RWPE2 (cell line): Measurements from ENCODE around the gene SPINT1.

ENCODE experiments used
- ATAC-seq: fragments of 200-7000 bp; cut with Tn5 transposase; 3 replicates; pipeline ENCODE4 v1.9.1; 2021; ENCODE audit warnings: low read depth
- DNase-seq: peaks from one replicate; pipeline ENCODE4 v3.0.0-alpha.2; 2020; ENCODE audit warnings: low spot score
- H3K27ac ChIP-seq: fragments of 450-650 bp; 2 replicates; pipeline ENCODE4 v1.5.1; 2017; ENCODE audit warnings: mild to moderate bottlenecking; ENCODE audit not compliant: poor library complexity, severe bottlenecking
- H3K27me3 ChIP-seq: fragments of 250-450 bp; sonication (Bioruptor Pico); 2 replicates; pipeline ENCODE4 v1.5.1; 2021; ENCODE audit warnings: mild to moderate bottlenecking, moderate library complexity; ENCODE audit not compliant: insufficient read depth, poor library complexity, severe bottlenecking
- H3K36me3 ChIP-seq: fragments of 250-450 bp; sonication (Bioruptor Pico); 2 replicates; pipeline ENCODE4 v1.5.1; 2020; ENCODE audit warnings: low read depth, mild to moderate bottlenecking, moderate library complexity
- H3K4me1 ChIP-seq: fragments of 250-450 bp; sonication (Bioruptor Pico); 2 replicates; pipeline ENCODE4 v1.5.1; 2021; ENCODE audit warnings: mild to moderate bottlenecking, moderate library complexity; ENCODE audit not compliant: insufficient read depth, poor library complexity, severe bottlenecking
- H3K4me3 ChIP-seq: fragments of 250-450 bp; sonication (Bioruptor Pico); 2 replicates; pipeline ENCODE4 v1.5.1; 2021; ENCODE audit warnings: mild to moderate bottlenecking, moderate library complexity; ENCODE audit not compliant: severe bottlenecking
- H3K9me3 ChIP-seq: fragments of 250-450 bp; sonication (Bioruptor Pico); 2 replicates; pipeline ENCODE4 v1.5.1; 2021; ENCODE audit warnings: mild to moderate bottlenecking, moderate library complexity; ENCODE audit not compliant: severe bottlenecking
- TF ChIP-seq, protein P1 (sequence below): fragments of 450-650 bp; IDR thresholded peaks from one replicate; pipeline ENCODE4 v1.5.1; 2017; ENCODE audit warnings: mild to moderate bottlenecking, moderate library complexity; ENCODE audit not compliant: poor library complexity, severe bottlenecking

The SPINT1 gene

DNA sequence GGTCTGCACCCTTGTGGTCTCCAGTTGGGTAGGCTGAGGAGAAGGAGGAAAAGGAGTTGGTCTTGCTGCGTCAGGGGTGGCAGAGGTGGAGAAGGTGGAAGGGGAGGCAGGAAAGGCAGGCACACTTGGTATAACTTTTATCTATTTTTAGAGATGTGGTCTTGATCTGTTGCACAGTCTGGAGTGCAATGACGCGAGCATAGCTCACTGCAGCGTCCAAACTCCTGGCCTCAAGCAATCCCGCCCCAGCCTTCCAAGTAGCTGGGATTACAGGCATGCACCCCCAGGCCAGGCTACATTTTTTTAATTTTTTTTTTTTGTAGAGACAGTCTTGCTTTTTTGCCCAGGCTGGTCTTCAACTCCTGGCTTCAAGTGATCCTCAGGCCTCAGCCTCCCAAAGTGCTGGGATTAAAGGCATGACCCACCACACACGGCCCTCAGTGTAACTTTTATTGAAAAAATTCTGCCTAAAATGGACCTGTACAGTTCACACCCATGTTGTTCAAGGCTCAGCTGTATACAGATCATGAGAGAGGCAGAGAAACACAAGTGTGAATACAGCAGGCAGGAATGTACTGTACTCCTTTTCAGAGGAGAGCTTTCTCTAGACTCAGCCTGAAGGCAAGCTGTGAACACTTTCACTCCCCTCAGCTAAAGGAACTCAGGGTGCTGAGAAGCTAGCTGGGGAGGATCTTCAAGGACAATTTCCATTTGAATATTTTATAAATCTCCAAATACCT is 32.3 kb downstream of the SPINT1 start:
- Histone ChIP-seq H3K36me3 (no peaks in the 10 kb centered on the region), H3K4me1 (peaks cover 47% of the 10 kb centered on the region), H3K27ac (peak overlapping the region; percentile 59), H3K4me3 (no peak overlapping the region), H3K27me3 (no peaks in the 10 kb centered on the region), H3K9me3 (no peaks in the 10 kb centered on the region)
- DNase-seq (peak; percentile 78), ATAC-seq (peak; percentile 36)
- TF ChIP-seq, protein P1, sequence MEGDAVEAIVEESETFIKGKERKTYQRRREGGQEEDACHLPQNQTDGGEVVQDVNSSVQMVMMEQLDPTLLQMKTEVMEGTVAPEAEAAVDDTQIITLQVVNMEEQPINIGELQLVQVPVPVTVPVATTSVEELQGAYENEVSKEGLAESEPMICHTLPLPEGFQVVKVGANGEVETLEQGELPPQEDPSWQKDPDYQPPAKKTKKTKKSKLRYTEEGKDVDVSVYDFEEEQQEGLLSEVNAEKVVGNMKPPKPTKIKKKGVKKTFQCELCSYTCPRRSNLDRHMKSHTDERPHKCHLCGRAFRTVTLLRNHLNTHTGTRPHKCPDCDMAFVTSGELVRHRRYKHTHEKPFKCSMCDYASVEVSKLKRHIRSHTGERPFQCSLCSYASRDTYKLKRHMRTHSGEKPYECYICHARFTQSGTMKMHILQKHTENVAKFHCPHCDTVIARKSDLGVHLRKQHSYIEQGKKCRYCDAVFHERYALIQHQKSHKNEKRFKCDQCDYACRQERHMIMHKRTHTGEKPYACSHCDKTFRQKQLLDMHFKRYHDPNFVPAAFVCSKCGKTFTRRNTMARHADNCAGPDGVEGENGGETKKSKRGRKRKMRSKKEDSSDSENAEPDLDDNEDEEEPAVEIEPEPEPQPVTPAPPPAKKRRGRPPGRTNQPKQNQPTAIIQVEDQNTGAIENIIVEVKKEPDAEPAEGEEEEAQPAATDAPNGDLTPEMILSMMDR: no peak

DNA sequence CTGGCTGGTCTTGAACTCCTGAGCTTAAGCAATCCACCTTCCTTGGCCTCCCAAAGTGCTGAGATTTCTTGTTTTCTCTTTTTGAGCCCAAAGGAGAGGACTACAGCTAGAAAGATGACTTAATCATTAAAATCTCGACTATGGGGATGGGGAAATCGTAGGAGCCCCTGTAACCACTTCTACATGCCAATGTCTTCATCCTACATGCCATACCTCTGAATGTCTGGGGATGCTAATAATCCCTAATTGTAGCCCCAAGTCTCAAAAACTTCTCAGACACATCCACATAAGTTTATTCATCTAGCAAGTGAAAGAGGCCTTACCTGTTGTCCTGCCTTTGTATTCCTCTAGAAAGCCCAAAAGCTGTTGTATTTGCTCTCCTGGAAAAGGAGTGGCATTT is 33.8 kb downstream of the SPINT1 start:
- Histone ChIP-seq H3K36me3 (no peaks in the 10 kb centered on the region), H3K4me1 (peaks cover 32% of the 10 kb centered on the region), H3K9me3 (peaks cover under 1% of the 10 kb centered on the region), H3K4me3 (no peak overlapping the region), H3K27ac (no peak overlapping the region), H3K27me3 (no peaks in the 10 kb centered on the region)
- DNase-seq: no peak
- TF ChIP-seq, protein P1: no peak
- no peak for ATAC-seq

DNA sequence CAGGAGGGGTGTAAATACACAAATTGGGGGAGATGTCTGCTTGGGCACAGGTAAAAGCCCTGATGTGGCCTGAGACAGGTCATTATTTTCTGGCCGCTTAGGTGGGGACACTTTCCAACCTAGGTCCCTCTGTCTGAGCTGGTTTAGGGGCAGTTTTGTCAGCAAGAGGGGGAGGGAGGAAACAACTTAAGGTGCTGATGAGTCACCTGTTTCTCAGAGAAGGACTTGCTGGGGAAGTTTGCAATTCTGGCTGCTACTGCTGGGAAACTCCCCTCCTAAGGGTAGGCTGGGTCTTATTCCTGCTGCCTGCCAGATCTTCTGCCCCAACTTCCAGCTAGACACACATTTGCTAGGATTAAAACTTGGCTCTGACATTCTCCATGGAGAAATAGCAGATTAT is 34.9 kb downstream of the SPINT1 start:
- peaks cover 26% of the 10 kb centered on the region for H3K4me1 ChIP-seq
- peak overlapping the region; percentile 11 for H3K27ac ChIP-seq
- TF ChIP-seq, protein P1: no peak
- H3K9me3 ChIP-seq: peaks cover 3% of the 10 kb centered on the region
- H3K27me3 ChIP-seq: no peaks in the 10 kb centered on the region
- H3K4me3 ChIP-seq: no peak overlapping the region
- ATAC-seq (peak; percentile 77), DNase-seq (peak; percentile 83)
- no peaks in the 10 kb centered on the region for H3K36me3 ChIP-seq

DNA sequence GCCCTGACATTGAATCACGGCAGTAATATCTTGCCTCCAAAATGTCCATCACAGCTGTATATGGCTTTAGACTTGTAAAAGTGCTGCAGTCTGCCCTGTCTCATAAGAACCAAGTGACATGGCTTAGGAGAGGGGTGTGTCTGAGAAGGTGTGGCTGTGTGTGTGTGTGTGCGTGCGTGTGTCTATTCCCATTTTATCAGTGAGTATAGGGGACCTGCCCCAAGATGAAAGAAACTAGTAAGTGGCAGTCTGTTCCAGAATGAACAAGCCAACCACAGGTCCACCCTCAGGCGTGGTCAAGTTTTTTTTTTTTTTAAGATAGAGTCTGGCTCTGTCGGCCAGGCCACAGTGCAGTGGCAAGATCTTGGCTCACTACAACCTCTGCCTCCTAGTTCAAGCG is 35.8 kb downstream of the SPINT1 start:
- no peak overlapping the region for H3K27ac ChIP-seq
- H3K4me1 ChIP-seq: peaks cover 26% of the 10 kb centered on the region
- DNase-seq (no peak), ATAC-seq (no peak)
- peaks cover 3% of the 10 kb centered on the region for H3K9me3 ChIP-seq
- no peak overlapping the region for H3K4me3 ChIP-seq
- TF ChIP-seq, protein P1: no peak
- no peaks in the 10 kb centered on the region for H3K36me3 ChIP-seq
- H3K27me3 ChIP-seq: no peaks in the 10 kb centered on the region

DNA sequence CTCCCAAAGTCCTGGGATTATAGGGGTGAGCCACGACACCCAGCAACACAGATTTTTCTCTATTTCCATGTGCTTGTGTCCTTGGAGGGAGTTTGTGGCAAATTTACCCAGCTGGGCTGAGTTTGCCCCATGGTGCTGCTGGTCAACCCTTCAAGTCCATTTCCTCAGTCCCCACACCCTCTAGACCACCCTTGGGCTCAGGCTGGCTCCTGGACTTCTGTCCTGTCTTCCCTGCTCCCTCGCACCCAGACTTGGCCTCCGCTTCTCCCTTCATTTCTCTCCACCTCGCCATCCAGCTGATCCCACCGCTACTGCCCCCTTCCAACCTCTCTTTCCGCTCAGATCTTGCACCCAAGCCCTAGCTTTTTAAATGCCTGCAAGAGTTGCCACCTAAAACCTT is 37.5 kb downstream of the SPINT1 start:
- TF ChIP-seq, protein P1: no peak
- DNase-seq (no peak), ATAC-seq (no peak)
- H3K27me3 ChIP-seq: no peaks in the 10 kb centered on the region
- no peak overlapping the region for H3K27ac ChIP-seq
- no peak overlapping the region for H3K4me3 ChIP-seq
- peaks cover 3% of the 10 kb centered on the region for H3K9me3 ChIP-seq
- H3K36me3 ChIP-seq: no peaks in the 10 kb centered on the region
- H3K4me1 ChIP-seq: peaks cover 19% of the 10 kb centered on the region
